ENCODE data around the gene FAM200A.

DNA sequence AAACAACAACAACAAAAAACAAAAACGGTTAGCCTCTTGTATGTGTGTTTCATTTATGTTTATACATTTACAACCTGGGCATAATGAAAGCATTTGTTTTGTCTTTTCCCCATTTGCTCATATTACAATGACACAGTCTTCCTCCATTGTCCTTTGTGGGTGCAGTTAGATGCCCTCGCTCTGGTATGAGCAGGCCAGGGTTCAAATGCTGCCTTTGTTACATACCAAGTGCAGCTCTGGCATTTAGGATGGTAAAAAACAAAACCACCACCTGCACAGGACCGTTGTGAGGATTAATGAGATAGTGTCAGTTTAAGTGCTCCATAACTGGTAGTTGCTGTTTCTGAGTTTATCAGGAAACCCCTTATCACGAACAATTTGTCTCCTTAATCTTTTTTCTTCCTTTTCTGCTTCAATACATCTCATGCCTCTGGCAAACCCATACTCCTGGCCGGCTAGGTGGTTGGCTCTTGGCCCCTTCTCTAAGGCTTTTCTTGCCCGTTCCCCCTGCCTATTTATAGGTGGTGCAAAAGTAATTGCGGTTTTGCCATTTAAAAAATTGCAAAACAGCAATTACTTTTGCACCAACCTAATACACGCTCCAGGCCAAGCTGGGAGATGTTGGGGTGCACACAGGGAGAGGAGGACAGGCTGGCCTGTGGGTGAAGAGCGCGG lies 27.5 kb upstream of the FAM200A start:
- TF ChIP-seq, protein P1, sequence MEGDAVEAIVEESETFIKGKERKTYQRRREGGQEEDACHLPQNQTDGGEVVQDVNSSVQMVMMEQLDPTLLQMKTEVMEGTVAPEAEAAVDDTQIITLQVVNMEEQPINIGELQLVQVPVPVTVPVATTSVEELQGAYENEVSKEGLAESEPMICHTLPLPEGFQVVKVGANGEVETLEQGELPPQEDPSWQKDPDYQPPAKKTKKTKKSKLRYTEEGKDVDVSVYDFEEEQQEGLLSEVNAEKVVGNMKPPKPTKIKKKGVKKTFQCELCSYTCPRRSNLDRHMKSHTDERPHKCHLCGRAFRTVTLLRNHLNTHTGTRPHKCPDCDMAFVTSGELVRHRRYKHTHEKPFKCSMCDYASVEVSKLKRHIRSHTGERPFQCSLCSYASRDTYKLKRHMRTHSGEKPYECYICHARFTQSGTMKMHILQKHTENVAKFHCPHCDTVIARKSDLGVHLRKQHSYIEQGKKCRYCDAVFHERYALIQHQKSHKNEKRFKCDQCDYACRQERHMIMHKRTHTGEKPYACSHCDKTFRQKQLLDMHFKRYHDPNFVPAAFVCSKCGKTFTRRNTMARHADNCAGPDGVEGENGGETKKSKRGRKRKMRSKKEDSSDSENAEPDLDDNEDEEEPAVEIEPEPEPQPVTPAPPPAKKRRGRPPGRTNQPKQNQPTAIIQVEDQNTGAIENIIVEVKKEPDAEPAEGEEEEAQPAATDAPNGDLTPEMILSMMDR (IDR thresholded peaks at IDR 0.05): no peak
- no peak for TF ChIP-seq POLR2AphosphoS5 (IDR thresholded peaks at IDR 0.05)
- no peak for TF ChIP-seq EP300 (IDR thresholded peaks at IDR 0.05)
- TF ChIP-seq POLR2A (IDR thresholded peaks at IDR 0.05): no peak
